Ishikawa (cell line): Measurements from ENCODE around the gene TNS1.

Experiments used
- EP300 ChIP-seq: IDR thresholded peaks from 2 replicates; pipeline ENCODE4 v1.6.1; 2012; ENCODE audit warnings: borderline replicate concordance
- TAF1 ChIP-seq: IDR thresholded peaks from 2 replicates; pipeline ENCODE4 v1.6.1; 2012; ENCODE audit warnings: low read depth, mild to moderate bottlenecking
- TEAD4 ChIP-seq: IDR thresholded peaks from 2 replicates; pipeline ENCODE4 v1.6.1; 2012
- TF ChIP-seq, protein P1 (sequence below): IDR thresholded peaks from 2 replicates; pipeline ENCODE4 v1.6.1; 2012

DNA sequence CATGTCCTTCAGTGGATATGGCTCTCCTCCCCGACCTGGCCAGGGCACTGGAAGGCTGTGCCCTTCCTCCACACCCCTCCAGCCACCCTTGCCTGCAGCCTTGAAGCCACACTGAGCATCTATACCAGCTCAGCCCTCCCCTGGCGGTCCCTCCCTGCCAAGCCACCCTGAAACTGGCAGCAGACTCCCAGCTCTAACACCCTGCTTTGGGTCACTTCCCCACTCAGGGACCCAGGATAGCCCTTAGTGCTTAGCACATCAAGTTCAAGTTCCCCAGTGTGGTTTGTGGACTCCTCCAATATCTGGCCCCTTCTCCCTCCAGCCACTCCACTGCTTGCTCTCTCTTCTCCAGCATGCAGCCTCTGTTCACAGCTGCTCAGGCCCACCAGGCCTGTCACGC is 89.4 kb downstream of the TNS1 start:
- TF ChIP-seq, protein P1, sequence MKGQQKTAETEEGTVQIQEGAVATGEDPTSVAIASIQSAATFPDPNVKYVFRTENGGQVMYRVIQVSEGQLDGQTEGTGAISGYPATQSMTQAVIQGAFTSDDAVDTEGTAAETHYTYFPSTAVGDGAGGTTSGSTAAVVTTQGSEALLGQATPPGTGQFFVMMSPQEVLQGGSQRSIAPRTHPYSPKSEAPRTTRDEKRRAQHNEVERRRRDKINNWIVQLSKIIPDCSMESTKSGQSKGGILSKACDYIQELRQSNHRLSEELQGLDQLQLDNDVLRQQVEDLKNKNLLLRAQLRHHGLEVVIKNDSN, result no peak
- no peak for TF ChIP-seq TEAD4
- TF ChIP-seq TAF1, result no peak
- TF ChIP-seq EP300, result no peak
